Spleen (tissue), 11 donors: ENCODE results near the gene GJB3. TPM values are rescaled to one million over a fixed set of nuclear protein-coding genes. Genes with fewer than 3 reads are reported as not detected.

Experiments used
- DNase-seq: peaks from one replicate; pipeline ENCODE4 v3.0.0-alpha.2; 2020
- H3K27ac ChIP-seq, 8 donors: fragments of 200-600 bp; sonication (generic) in 7 of 8; 1 replicate in 4 of 8; 2 replicates in 4 of 8; pipeline versions ENCODE4 v1.5.0 to v1.8.0; 2016 to 2021; ENCODE audit warnings: inconsistent platforms in 4 of 8, mild to moderate bottlenecking in 4 of 8, moderate library complexity in 1 of 8
- H3K27me3 ChIP-seq, 7 donors: fragments of 200-600 bp; sonication (generic) in 6 of 7; replicated peaks in 1 of 7; 1 replicate in 4 of 7; 2 replicates in 3 of 7; pipeline versions ENCODE4 v1.5.0 to v1.8.0; 2016 to 2021; ENCODE audit warnings: inconsistent platforms in 3 of 7, mild to moderate bottlenecking in 1 of 7
- H3K36me3 ChIP-seq, 6 donors: fragments of 200-600 bp; sonication (generic) in 5 of 6; 1 replicate in 4 of 6; 2 replicates in 2 of 6; pipeline versions ENCODE4 v1.5.0 to v1.8.0; 2016 to 2021; ENCODE audit warnings: inconsistent platforms in 2 of 6
- H3K4me1 ChIP-seq, 6 donors: fragments of 200-600 bp; sonication (generic) in 5 of 6; 1 replicate in 3 of 6; 2 replicates in 3 of 6; pipeline versions ENCODE4 v1.5.0 to v1.8.0; 2016 to 2021; ENCODE audit warnings: inconsistent platforms in 3 of 6
- H3K4me3 ChIP-seq, 8 donors: fragments of 200-600 bp; sonication (generic) in 7 of 8; 1 replicate in 4 of 8; 2 replicates in 4 of 8; pipeline versions ENCODE4 v1.5.0 to v1.8.0; 2016 to 2021; ENCODE audit warnings: inconsistent platforms in 4 of 8, mild to moderate bottlenecking in 4 of 8, moderate library complexity in 2 of 8
- H3K9me3 ChIP-seq, 8 donors: fragments of 200-600 bp; sonication (generic) in 7 of 8; 1 replicate in 4 of 8; 2 replicates in 4 of 8; pipeline versions ENCODE4 v1.5.0 to v1.8.0; 2016 to 2021; ENCODE audit warnings: inconsistent platforms in 4 of 8
- CTCF ChIP-seq, 11 experiments: fragments of 200-600 bp in 7 of 11; fragments of 450-650 bp in 4 of 11; sonication (generic) in 4 of 11; IDR thresholded peaks in 8 of 11; conservative IDR thresholded peaks in 3 of 11; 1 replicate in 7 of 11; 2 replicates in 4 of 11; pipeline versions ENCODE4 v1.4.0 to v1.8.0; 2016 to 2021; ENCODE audit warnings: antibody characterized with exemption in 11 of 11, inconsistent platforms in 4 of 11, mild to moderate bottlenecking in 1 of 11
- POLR2A ChIP-seq, 3 donors: fragments of 450-650 bp; IDR thresholded peaks; one replicate each; pipeline ENCODE4 v1.5.1; 2017; ENCODE audit warnings: antibody characterized with exemption in 3 of 3, mild to moderate bottlenecking in 1 of 3
- POLR2AphosphoS5 ChIP-seq, 3 donors: sonication (generic); formaldehyde crosslinking; IDR thresholded peaks; one replicate each; pipeline ENCODE4 v1.5.1; 2017; ENCODE audit warnings: antibody characterized with exemption in 3 of 3
- WGBS, 5 donors: extraction: QIAGEN DNeasy Blood & Tissue Kit in 3 of 5; methylation state at CpG; one replicate each; pipeline versions ENCODE4 v1.1.5 to v1.1.7; 2013 to 2018; 5-methylcytosine and 5-hydroxymethylcytosine counted together
- intact Hi-C: fragments of 100-400 bp; cut with DNase I; formaldehyde crosslinking; loops from one replicate; pipeline ENCODE4 v1.15.0; 2023; ENCODE audit warnings: low total_unique reads
- polyA plus RNA-seq, 3 donors: library from polyadenylated mRNA; stranded (reverse); fragments of 200-250 nt; gene quantifications; one replicate each; pipeline ENCODE4 v1.2.1, GENCODE V29; 2013
- total RNA-seq, 7 donors: library from RNA; depleted of rRNA in 3 of 7; stranded (reverse); fragments of >200 nt in 3 of 7; fragmentation: NEBNext Ultra II Directional in 4 of 7; extraction: Animal tissue kit (Norgen Biotek cat#: 25700) in 4 of 7; gene quantifications; one replicate each; pipeline versions ENCODE4 v1.1.0 to v1.2.1, GENCODE V29; 2016 to 2021
- donor health status: healthy with polysubstance abuse.
- donor health status: DM: no; HTN: no; CAD: no; lungs with moderate emphysema.
- donor health status: DM: no; HTN: no; CAD: no.
- donor health status: Bipolar disorder and iron deficiency.
- donor health status: healthy.
- donor health status: DM: no; HTN: no; CAD: no.
- donor health status: DM: yes; HTN: yes; CAD: no.

GJB3 gene
- total and polyA plus RNA-seq, 10 donors = 0.11 to 0.23 (median 0.13) TPM; not detected in 7

- Histone ChIP-seq H3K4me3 (no peak overlapping the region), H3K36me3 (no peaks in the 10 kb centered on the region), H3K27ac (no peak overlapping the region), H3K9me3 (peaks cover 0 to 5% (median 0%) of the 10 kb centered on the region in 8 donors), H3K27me3 (no peaks in the 10 kb centered on the region), H3K4me1 (no peaks in the 10 kb centered on the region)
- 66 to 86% (median 69%) methylated on average over 3 to 11 of the region's 11 CpGs for WGBS, 5 donors
- TF ChIP-seq CTCF (IDR thresholded peaks at IDR 0.05 in 8 of 11, conservative IDR thresholded peaks at IDR 0.05 in 3 of 11) = no peak
- TF ChIP-seq POLR2AphosphoS5 (IDR thresholded peaks at IDR 0.05) = peak in 1 of 3 donors; percentile 9
- intact Hi-C loops = no loop called here
- no peak for DNase-seq
Measured at GRCh38 chr1:34825455-34826091, 44.6 kb downstream of the GJB3 start.

GRCh38 chr1:34827341-34827941, 46.4 kb downstream of the GJB3 start:
- Histone ChIP-seq H3K27ac (no peak overlapping the region), H3K9me3 (peaks cover 0 to 4% (median 0%) of the 10 kb centered on the region in 8 donors), H3K4me1 (no peaks in the 10 kb centered on the region), H3K27me3 (no peaks in the 10 kb centered on the region), H3K36me3 (peaks cover 0 to 7% (median 0%) of the 10 kb centered on the region in 6 donors), H3K4me3 (no peak overlapping the region)
- no peak for DNase-seq
- WGBS, 5 donors = 79 to 98% (median 87%) methylated on average over 5 of the region's 5 CpGs
- TF ChIP-seq CTCF (IDR thresholded peaks at IDR 0.05 in 8 of 11, conservative IDR thresholded peaks at IDR 0.05 in 3 of 11) = no peak
- no peak for TF ChIP-seq POLR2AphosphoS5 (IDR thresholded peaks at IDR 0.05)
- no peak for TF ChIP-seq POLR2A (IDR thresholded peaks at IDR 0.05)
- intact Hi-C loops = no loop called here

DNA sequence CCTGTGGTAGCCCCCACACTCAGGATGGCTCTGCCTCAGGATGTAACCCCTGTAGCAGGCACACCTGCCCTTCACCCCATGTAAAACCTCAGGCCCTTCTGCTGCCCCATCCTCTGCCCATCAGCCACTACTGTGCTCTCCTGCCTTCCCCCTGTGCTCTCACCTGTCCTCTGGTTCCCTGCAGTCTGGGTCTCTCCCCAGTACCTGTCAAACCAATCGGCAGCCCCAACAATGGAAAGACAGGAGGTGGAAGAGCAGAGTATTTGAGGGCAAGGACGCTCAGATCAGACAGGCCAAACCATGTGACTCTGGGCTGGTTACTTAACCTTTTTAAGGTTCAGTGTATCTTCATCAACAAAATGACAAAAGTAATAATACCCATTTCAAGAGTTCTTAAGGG, 47.6 kb downstream of the GJB3 start:
- no peaks in the 10 kb centered on the region for H3K4me1 ChIP-seq
- WGBS, 5 donors = 76 to 80% (median 78%) methylated on average over 2 of the region's 2 CpGs
- H3K9me3 ChIP-seq = peaks cover 0 to 3% (median 0%) of the 10 kb centered on the region in 8 donors
- H3K36me3 ChIP-seq = peaks cover 0 to 7% (median 0%) of the 10 kb centered on the region in 6 donors
- intact Hi-C loops = no loop called here
- H3K4me3 ChIP-seq = no peak overlapping the region
- TF ChIP-seq POLR2AphosphoS5 (IDR thresholded peaks at IDR 0.05) (no peak), CTCF (IDR thresholded peaks at IDR 0.05 in 8 of 11, conservative IDR thresholded peaks at IDR 0.05 in 3 of 11) (no peak), POLR2A (IDR thresholded peaks at IDR 0.05) (no peak)
- DNase-seq = no peak
- no peaks in the 10 kb centered on the region for H3K27me3 ChIP-seq
- H3K27ac ChIP-seq = no peak overlapping the region

DNA sequence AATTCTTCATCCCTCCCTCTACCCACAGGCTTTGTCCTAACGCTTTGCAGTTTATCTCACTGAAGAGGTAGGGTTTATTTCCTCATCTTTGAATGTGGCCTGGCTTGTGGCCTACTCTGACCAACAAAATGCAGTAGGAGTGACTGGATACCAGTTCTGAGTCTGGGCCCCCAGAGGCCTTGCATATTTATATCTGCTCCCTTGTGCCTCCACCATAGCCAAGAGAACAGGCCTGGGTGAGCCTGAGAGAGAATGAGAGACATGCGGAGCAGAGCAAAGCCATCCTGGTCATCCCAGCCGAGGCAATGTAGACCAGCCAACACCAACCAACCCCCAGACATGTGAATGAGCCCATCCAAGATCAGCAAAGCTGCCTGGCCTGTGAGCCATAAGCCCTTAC, 48.2 kb downstream of the GJB3 start:
- H3K4me3 ChIP-seq = no peak overlapping the region
- H3K27ac ChIP-seq = no peak overlapping the region
- H3K4me1 ChIP-seq = no peaks in the 10 kb centered on the region
- no peak for DNase-seq
- 75 to 90% (median 79%) methylated on average over 3 of the region's 3 CpGs for WGBS, 5 donors
- intact Hi-C loops = no loop called here
- H3K9me3 ChIP-seq = no peaks in the 10 kb centered on the region
- no peak for TF ChIP-seq POLR2A (IDR thresholded peaks at IDR 0.05)
- no peak for TF ChIP-seq POLR2AphosphoS5 (IDR thresholded peaks at IDR 0.05)
- TF ChIP-seq CTCF (IDR thresholded peaks at IDR 0.05 in 8 of 11, conservative IDR thresholded peaks at IDR 0.05 in 3 of 11) = no peak
- H3K36me3 ChIP-seq = peaks cover 0 to 7% (median 0%) of the 10 kb centered on the region in 6 donors
- H3K27me3 ChIP-seq = no peaks in the 10 kb centered on the region
